Keratinocyte (primary cell): ENCODE data around the gene SUMO1. TPM values are rescaled to one million over a fixed set of nuclear protein-coding genes. Genes with fewer than 3 reads are reported as not detected.

ENCODE experiments used
- DNase-seq: peaks from one replicate; pipeline ENCODE4 v3.0.0-alpha.2; 2011; ENCODE audit warnings: low read depth, missing footprints, low spot score
- FAIRE-seq: peaks from 2 replicates; lab custom pipeline; 2011; peaks lifted over from hg19 to GRCh38; lab: Jason Lieb, UNC
- H2AFZ ChIP-seq: 2 replicates; pipeline ENCODE4 v1.6.0; 2012; ENCODE audit warnings: low read length, control low read depth, inconsistent platforms; ENCODE audit not compliant: control insufficient read depth
- H3K27ac ChIP-seq: 2 replicates; pipeline ENCODE4 v1.5.1; 2011; ENCODE audit warnings: low read length; ENCODE audit not compliant: control insufficient read depth, insufficient read depth
- H3K27me3 ChIP-seq: 3 replicates; pipeline ENCODE4 v1.6.0; 2011; ENCODE audit warnings: low read length; ENCODE audit not compliant: control insufficient read depth, insufficient read depth; ENCODE audit errors: extremely low read depth
- H3K36me3 ChIP-seq, 2 experiments: 2 replicates in 1 of 2; 3 replicates in 1 of 2; pipeline ENCODE4 v1.5.1; 2011; ENCODE audit warnings: low read length in 2 of 2, mild to moderate bottlenecking in 1 of 2; ENCODE audit not compliant: control insufficient read depth in 2 of 2, insufficient read depth in 2 of 2; ENCODE audit errors: extremely low read depth in 1 of 2
- H3K4me1 ChIP-seq: 3 replicates; pipeline ENCODE4 v1.5.1; 2011; ENCODE audit warnings: low read length; ENCODE audit not compliant: control insufficient read depth, insufficient read depth; ENCODE audit errors: extremely low read depth
- H3K4me2 ChIP-seq: 3 replicates; pipeline ENCODE4 v1.6.0; 2011; ENCODE audit warnings: low read depth, low read length; ENCODE audit not compliant: control insufficient read depth, insufficient read depth; ENCODE audit errors: extremely low read depth
- H3K4me3 ChIP-seq, 3 experiments: fragments of 200-600 bp in 1 of 3; sonication (generic) in 1 of 3; 2 replicates in 2 of 3; 3 replicates in 1 of 3; pipeline ENCODE4 v1.5.1; 2011 to 2016; ENCODE audit warnings: low read length in 3 of 3, mild to moderate bottlenecking in 3 of 3, control low read depth in 2 of 3, inconsistent platforms in 1 of 3, low read depth in 1 of 3, mixed read lengths in 1 of 3, mixed run types in 1 of 3, moderate library complexity in 1 of 3; ENCODE audit not compliant: control insufficient read depth in 2 of 3, insufficient read depth in 2 of 3; ENCODE audit errors: extremely low read depth in 1 of 3
- H3K79me2 ChIP-seq: 2 replicates; pipeline ENCODE4 v1.6.0; 2012; ENCODE audit warnings: low read length; ENCODE audit not compliant: control insufficient read depth, insufficient read depth
- H3K9ac ChIP-seq: 3 replicates; pipeline ENCODE4 v1.6.0; 2011; ENCODE audit warnings: low read length; ENCODE audit not compliant: control insufficient read depth, insufficient read depth; ENCODE audit errors: extremely low read depth
- H3K9me1 ChIP-seq: 3 replicates; pipeline ENCODE4 v1.6.0; 2011; ENCODE audit warnings: low read length; ENCODE audit not compliant: control insufficient read depth, insufficient read depth; ENCODE audit errors: extremely low read depth
- H3K9me3 ChIP-seq: 2 replicates; pipeline ENCODE4 v1.5.1; 2012; ENCODE audit warnings: low read depth, low read length; ENCODE audit not compliant: control insufficient read depth
- H4K20me1 ChIP-seq: 3 replicates; pipeline ENCODE4 v1.6.0; 2011; ENCODE audit warnings: low read length; ENCODE audit not compliant: control insufficient read depth, insufficient read depth; ENCODE audit errors: extremely low read depth
- EZH2 ChIP-seq: IDR thresholded peaks from one replicate; pipeline ENCODE4 v1.6.1; 2012; ENCODE audit warnings: inconsistent platforms, mild to moderate bottlenecking, low read length, moderate library complexity
- dilution Hi-C: fragments of 300-500 bp; cut with MboI; formaldehyde crosslinking; loops from one replicate; pipeline ENCODE4 v1.7.0; 2020; ENCODE audit warnings: low sequenced_read_pairs; ENCODE audit not compliant: extremely low pct_ligation_motif_present
- polyA plus RNA-seq, 5 experiments: library from polyadenylated mRNA; depleted of rRNA in 3 of 5; stranded (reverse) in 3 of 5; stranded (forward) in 1 of 5; unstranded in 1 of 5; fragments of >200 nt; gene quantifications; 1 replicate in 1 of 5; 2 replicates in 3 of 5; 3 replicates in 1 of 5; pipeline versions ENCODE4 v1.2.1 to v1.2.3, GENCODE V29; 2011 to 2012; ENCODE audit warnings: missing spikeins in 2 of 5, low read depth in 1 of 5, low replicate concordance in 1 of 5
- TF ChIP-seq, protein P1 (sequence below), 3 experiments: IDR thresholded peaks in 1 of 3; conservative IDR thresholded peaks in 1 of 3; optimal IDR thresholded peaks in 1 of 3; 2 replicates in 2 of 3; 3 replicates in 1 of 3; pipeline versions ENCODE3 to v1.5.1; 2011; ENCODE audit warnings: low read length in 3 of 3, mild to moderate bottlenecking in 3 of 3, moderate library complexity in 2 of 3, control low read depth in 1 of 3, inconsistent platforms in 1 of 3; ENCODE audit not compliant: insufficient read depth in 2 of 3; ENCODE audit errors: extremely low read depth in 1 of 3

SUMO1 gene
- polyA plus RNA-seq, 1 donor (not counting 4 experiments of a cell fraction or from before 2014, with no cell fraction given): 179 TPM

DNA sequence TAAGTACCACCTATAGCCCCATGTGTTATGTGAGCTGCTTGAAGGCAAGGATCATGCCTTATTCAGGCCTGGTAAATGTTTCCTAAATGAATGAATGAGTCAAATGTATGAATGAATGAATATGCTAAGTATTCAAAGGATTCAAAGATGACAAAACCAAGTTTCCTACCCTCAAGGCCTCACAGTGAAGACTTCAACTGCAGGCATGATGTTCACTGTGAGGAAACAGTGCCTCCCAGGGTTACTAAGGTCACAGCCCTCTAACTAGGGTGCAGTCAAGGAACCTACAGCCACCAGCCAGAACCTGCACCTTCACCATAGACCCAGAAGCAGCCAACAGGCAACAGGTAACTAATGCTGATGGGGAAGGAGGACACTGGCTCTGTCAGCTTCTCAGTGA is 69.3 kb downstream of the SUMO1 start:
- dilution Hi-C loops: no loop called here
- Histone ChIP-seq H3K9me1 (no peaks in the 10 kb centered on the region), H3K36me3 (no peaks in the 10 kb centered on the region), H3K79me2 (no peaks in the 10 kb centered on the region), H3K4me2 (no peak overlapping the region), H2AFZ (no peak overlapping the region), H3K27me3 (no peaks in the 10 kb centered on the region), H3K27ac (no peak overlapping the region), H3K9me3 (no peaks in the 10 kb centered on the region), H3K4me1 (no peaks in the 10 kb centered on the region), H3K4me3 (no peak overlapping the region), H4K20me1 (no peaks in the 10 kb centered on the region), H3K9ac (no peak overlapping the region)
- TF ChIP-seq, protein P1, sequence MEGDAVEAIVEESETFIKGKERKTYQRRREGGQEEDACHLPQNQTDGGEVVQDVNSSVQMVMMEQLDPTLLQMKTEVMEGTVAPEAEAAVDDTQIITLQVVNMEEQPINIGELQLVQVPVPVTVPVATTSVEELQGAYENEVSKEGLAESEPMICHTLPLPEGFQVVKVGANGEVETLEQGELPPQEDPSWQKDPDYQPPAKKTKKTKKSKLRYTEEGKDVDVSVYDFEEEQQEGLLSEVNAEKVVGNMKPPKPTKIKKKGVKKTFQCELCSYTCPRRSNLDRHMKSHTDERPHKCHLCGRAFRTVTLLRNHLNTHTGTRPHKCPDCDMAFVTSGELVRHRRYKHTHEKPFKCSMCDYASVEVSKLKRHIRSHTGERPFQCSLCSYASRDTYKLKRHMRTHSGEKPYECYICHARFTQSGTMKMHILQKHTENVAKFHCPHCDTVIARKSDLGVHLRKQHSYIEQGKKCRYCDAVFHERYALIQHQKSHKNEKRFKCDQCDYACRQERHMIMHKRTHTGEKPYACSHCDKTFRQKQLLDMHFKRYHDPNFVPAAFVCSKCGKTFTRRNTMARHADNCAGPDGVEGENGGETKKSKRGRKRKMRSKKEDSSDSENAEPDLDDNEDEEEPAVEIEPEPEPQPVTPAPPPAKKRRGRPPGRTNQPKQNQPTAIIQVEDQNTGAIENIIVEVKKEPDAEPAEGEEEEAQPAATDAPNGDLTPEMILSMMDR (optimal IDR thresholded peaks at IDR 0.05 in 1 of 3, IDR thresholded peaks at IDR 0.05 in 1 of 3, conservative IDR thresholded peaks at IDR 0.05 in 1 of 3; ENCODE audit: extremely low read depth in 1 of 3, insufficient read depth in 2 of 3, low read length in 3 of 3): no peak
- no peak for TF ChIP-seq EZH2
- FAIRE-seq: no peak
- DNase-seq: no peak

DNA sequence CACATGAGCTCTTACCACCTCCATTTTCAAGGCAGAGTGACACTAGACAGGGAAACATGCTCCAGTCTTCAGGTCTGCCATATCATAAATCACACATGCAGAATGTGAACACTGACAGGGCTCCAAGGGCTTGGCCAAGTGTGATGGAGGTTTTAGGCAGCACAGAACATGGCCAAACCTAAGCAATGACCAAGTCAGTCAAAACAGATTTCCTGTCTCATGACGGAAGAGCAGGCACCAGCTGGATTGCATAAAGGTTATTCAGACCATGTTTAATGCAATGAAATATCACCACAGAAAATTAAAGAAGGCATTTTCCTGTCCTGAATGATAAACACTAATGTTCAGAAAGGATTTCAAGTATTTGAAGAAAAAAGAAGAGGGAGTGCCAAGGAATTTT is 72.5 kb downstream of the SUMO1 start:
- no peak overlapping the region for H3K4me2 ChIP-seq
- FAIRE-seq (no peak), DNase-seq (no peak)
- H2AFZ ChIP-seq: no peak overlapping the region
- H3K9me1 ChIP-seq: no peaks in the 10 kb centered on the region
- dilution Hi-C loops: no loop called here
- H3K36me3 ChIP-seq: no peaks in the 10 kb centered on the region
- no peak for TF ChIP-seq EZH2
- TF ChIP-seq, protein P1 (optimal IDR thresholded peaks at IDR 0.05 in 1 of 3, IDR thresholded peaks at IDR 0.05 in 1 of 3, conservative IDR thresholded peaks at IDR 0.05 in 1 of 3; ENCODE audit: extremely low read depth in 1 of 3, insufficient read depth in 2 of 3, low read length in 3 of 3): no peak
- no peaks in the 10 kb centered on the region for H3K9me3 ChIP-seq
- no peaks in the 10 kb centered on the region for H3K79me2 ChIP-seq
- H3K4me3 ChIP-seq: no peak overlapping the region
- no peaks in the 10 kb centered on the region for H3K4me1 ChIP-seq
- no peak overlapping the region for H3K9ac ChIP-seq
- H3K27me3 ChIP-seq: no peaks in the 10 kb centered on the region
- no peaks in the 10 kb centered on the region for H4K20me1 ChIP-seq
- no peak overlapping the region for H3K27ac ChIP-seq
